ENCODE data around the gene DENND6A. TPM values are rescaled to one million over a fixed set of nuclear protein-coding genes. Genes with fewer than 3 reads are reported as not detected.

Gene DENND6A
- total and polyA plus RNA-seq, 2 of the 13 experiments (the other 11 are each of a cell fraction or from before 2014, with no cell fraction given): 9.4 to 11.1 TPM

GRCh38 chr3:57740027-57740426 lies 47.1 kb upstream of the DENND6A start (continued):
- TF ChIP-seq ZNF367 (CRISPR knock-in tag; IDR thresholded peaks at IDR 0.05; ENCODE audit: borderline replicate concordance) (no peak), ZNF354B (CRISPR knock-in tag; IDR thresholded peaks at IDR 0.05) (no peak), ZNF546 (CRISPR knock-in tag; conservative IDR thresholded peaks at IDR 0.05) (no peak), KIAA2018 (CRISPR knock-in tag; IDR thresholded peaks at IDR 0.05; ENCODE audit: borderline replicate concordance) (no peak), HDAC2 (CRISPR knock-in tag; IDR thresholded peaks at IDR 0.05) (no peak), SRY (CRISPR knock-in tag; IDR thresholded peaks at IDR 0.05) (no peak), ZNF891 (CRISPR knock-in tag; IDR thresholded peaks at IDR 0.05) (no peak), ZNF556 (CRISPR knock-in tag; IDR thresholded peaks at IDR 0.05; ENCODE audit: borderline replicate concordance) (no peak)
